ENCODE measurements around the gene CARD8.

CARD8 gene

GRCh38 chr19:48254529-48254970 lies 1.2 kb downstream of the CARD8 start:
- Histone ChIP-seq H3K27me3 (ENCODE audit: insufficient read depth, low read length) (no peaks in the 10 kb centered on the region), H2BK12ac (ENCODE audit: low read length) (no peak overlapping the region), H4K91ac (ENCODE audit: low read depth, low read length) (no peak overlapping the region), H2BK120ac (ENCODE audit: insufficient read depth, low read length, poor library complexity) (no peak overlapping the region), H3K79me2 (ENCODE audit: control insufficient read depth, insufficient read depth, low read length, poor library complexity) (peaks cover 2% of the 10 kb centered on the region), H3K9ac (ENCODE audit: low read length) (no peak overlapping the region), H3K79me1 (ENCODE audit: low read length) (peaks cover 4% of the 10 kb centered on the region), H3K4me2 (ENCODE audit: low read length) (no peak overlapping the region), H2AFZ (ENCODE audit: insufficient read depth, low read length, poor library complexity) (no peak overlapping the region), H4K12ac (ENCODE audit: low read depth, low read length) (no peak overlapping the region), H2AK5ac (ENCODE audit: low read length) (no peak overlapping the region), H2BK5ac (ENCODE audit: low read depth, low read length, poor library complexity) (no peak overlapping the region), H3K27ac (ENCODE audit: low read depth, low read length) (no peak overlapping the region), H3K9me3 (ENCODE audit: insufficient read depth, low read depth, low read length) (no peaks in the 10 kb centered on the region), H4K8ac (ENCODE audit: low read depth, low read length) (no peak overlapping the region), H3K4me3 (ENCODE audit: low read depth, low read length) (no peak overlapping the region), H3K36me3 (ENCODE audit: control insufficient read depth in 1 of 2, insufficient read depth in 2 of 2, low read length in 2 of 2) (peaks cover 0 to 1% of the 10 kb centered on the region in 2 experiments), H3K4me1 (ENCODE audit: control insufficient read depth in 1 of 2, insufficient read depth in 2 of 2, low read length in 2 of 2) (peaks cover 3 to 9% of the 10 kb centered on the region in 2 experiments), H3K23ac (ENCODE audit: low read length) (no peak overlapping the region), H3K4ac (ENCODE audit: low read depth, low read length) (no peak overlapping the region), H3K18ac (ENCODE audit: low read length) (no peak overlapping the region), H3K14ac (ENCODE audit: low read length) (no peak overlapping the region)
- DNase-seq: no peak
- no CpG with 5 or more reads among the region's 4 CpGs for WGBS (ENCODE audit: extremely low coverage, insufficient coverage, insufficient read length)

- Histone ChIP-seq H3K36me3 (ENCODE audit: control insufficient read depth in 1 of 2, insufficient read depth in 2 of 2, low read length in 2 of 2) (peaks cover 2 to 4% of the 10 kb centered on the region in 2 experiments), H3K79me2 (ENCODE audit: control insufficient read depth, insufficient read depth, low read length, poor library complexity) (peaks cover 2% of the 10 kb centered on the region), H2AK5ac (ENCODE audit: low read length) (no peak overlapping the region), H3K23ac (ENCODE audit: low read length) (no peak overlapping the region), H4K12ac (ENCODE audit: low read depth, low read length) (no peak overlapping the region), H2BK5ac (ENCODE audit: low read depth, low read length, poor library complexity) (no peak overlapping the region), H3K4me3 (ENCODE audit: low read depth, low read length) (no peak overlapping the region), H3K9ac (ENCODE audit: low read length) (no peak overlapping the region), H3K18ac (ENCODE audit: low read length) (no peak overlapping the region), H3K79me1 (ENCODE audit: low read length) (peaks cover 4% of the 10 kb centered on the region), H4K8ac (ENCODE audit: low read depth, low read length) (no peak overlapping the region), H2BK12ac (ENCODE audit: low read length) (no peak overlapping the region), H4K91ac (ENCODE audit: low read depth, low read length) (no peak overlapping the region), H3K14ac (ENCODE audit: low read length) (no peak overlapping the region), H2AFZ (ENCODE audit: insufficient read depth, low read length, poor library complexity) (no peak overlapping the region), H3K27ac (ENCODE audit: low read depth, low read length) (no peak overlapping the region), H3K4ac (ENCODE audit: low read depth, low read length) (no peak overlapping the region), H3K4me1 (ENCODE audit: control insufficient read depth in 1 of 2, insufficient read depth in 2 of 2, low read length in 2 of 2) (peaks cover 4 to 11% of the 10 kb centered on the region in 2 experiments), H3K4me2 (ENCODE audit: low read length) (no peak overlapping the region), H2BK120ac (ENCODE audit: insufficient read depth, low read length, poor library complexity) (no peak overlapping the region), H3K9me3 (ENCODE audit: insufficient read depth, low read depth, low read length) (no peaks in the 10 kb centered on the region), H3K27me3 (ENCODE audit: insufficient read depth, low read length) (no peaks in the 10 kb centered on the region)
- no peak for DNase-seq
Observed at GRCh38 chr19:48253999-48254398, 1.7 kb downstream of the CARD8 start.

GRCh38 chr19:48252609-48253008 lies 3.1 kb downstream of the CARD8 start:
- Histone ChIP-seq H3K4me3 (ENCODE audit: low read depth, low read length) (no peak overlapping the region), H3K79me1 (ENCODE audit: low read length) (peaks cover 4% of the 10 kb centered on the region), H4K8ac (ENCODE audit: low read depth, low read length) (no peak overlapping the region), H3K23ac (ENCODE audit: low read length) (no peak overlapping the region), H2BK120ac (ENCODE audit: insufficient read depth, low read length, poor library complexity) (no peak overlapping the region), H2BK12ac (ENCODE audit: low read length) (no peak overlapping the region), H3K36me3 (ENCODE audit: control insufficient read depth in 1 of 2, insufficient read depth in 2 of 2, low read length in 2 of 2) (peaks cover 5 to 7% of the 10 kb centered on the region in 2 experiments), H2BK5ac (ENCODE audit: low read depth, low read length, poor library complexity) (no peak overlapping the region), H2AK5ac (ENCODE audit: low read length) (no peak overlapping the region), H3K4ac (ENCODE audit: low read depth, low read length) (no peak overlapping the region), H3K18ac (ENCODE audit: low read length) (no peak overlapping the region), H4K12ac (ENCODE audit: low read depth, low read length) (no peak overlapping the region), H3K27me3 (ENCODE audit: insufficient read depth, low read length) (no peaks in the 10 kb centered on the region), H3K79me2 (ENCODE audit: control insufficient read depth, insufficient read depth, low read length, poor library complexity) (peaks cover 2% of the 10 kb centered on the region), H4K91ac (ENCODE audit: low read depth, low read length) (no peak overlapping the region), H3K9me3 (ENCODE audit: insufficient read depth, low read depth, low read length) (no peaks in the 10 kb centered on the region), H3K14ac (ENCODE audit: low read length) (no peak overlapping the region), H3K4me1 (ENCODE audit: control insufficient read depth in 1 of 2, insufficient read depth in 2 of 2, low read length in 2 of 2) (peaks cover 4 to 11% of the 10 kb centered on the region in 2 experiments), H3K27ac (ENCODE audit: low read depth, low read length) (no peak overlapping the region), H2AFZ (ENCODE audit: insufficient read depth, low read length, poor library complexity) (no peak overlapping the region), H3K4me2 (ENCODE audit: low read length) (no peak overlapping the region), H3K9ac (ENCODE audit: low read length) (no peak overlapping the region)
- WGBS (ENCODE audit: extremely low coverage, insufficient coverage, insufficient read length): no CpG with 5 or more reads among the region's 4 CpGs
- DNase-seq: no peak

- no peaks in the 10 kb centered on the region for H3K9me3 ChIP-seq (ENCODE audit: insufficient read depth, low read depth, low read length)
- H3K79me1 ChIP-seq (ENCODE audit: low read length): peaks cover 1% of the 10 kb centered on the region
- WGBS (ENCODE audit: extremely low coverage, insufficient coverage, insufficient read length): no CpG with 5 or more reads among the region's 2 CpGs
- no peak overlapping the region for H2AK5ac ChIP-seq (ENCODE audit: low read length)
- peaks cover 5 to 10% of the 10 kb centered on the region in 2 experiments for H3K36me3 ChIP-seq (ENCODE audit: control insufficient read depth in 1 of 2, insufficient read depth in 2 of 2, low read length in 2 of 2)
- DNase-seq: peak; percentile 30 to 46
- H3K23ac ChIP-seq (ENCODE audit: low read length): no peak overlapping the region
- no peak overlapping the region for H4K12ac ChIP-seq (ENCODE audit: low read depth, low read length)
- H4K8ac ChIP-seq (ENCODE audit: low read depth, low read length): peak overlapping the region; percentile 33
- H3K4me2 ChIP-seq (ENCODE audit: low read length): no peak overlapping the region
- no peak overlapping the region for H2BK5ac ChIP-seq (ENCODE audit: low read depth, low read length, poor library complexity)
- H2AFZ ChIP-seq (ENCODE audit: insufficient read depth, low read length, poor library complexity): no peak overlapping the region
- peak overlapping the region; percentile 28 for H2BK120ac ChIP-seq (ENCODE audit: insufficient read depth, low read length, poor library complexity)
- no peak overlapping the region for H4K91ac ChIP-seq (ENCODE audit: low read depth, low read length)
- H3K9ac ChIP-seq (ENCODE audit: low read length): no peak overlapping the region
- H2BK12ac ChIP-seq (ENCODE audit: low read length): peak overlapping the region; percentile 89
- no peak overlapping the region for H3K27ac ChIP-seq (ENCODE audit: low read depth, low read length)
- H3K4me3 ChIP-seq (ENCODE audit: low read depth, low read length): no peak overlapping the region
- no peak overlapping the region for H3K14ac ChIP-seq (ENCODE audit: low read length)
- H3K27me3 ChIP-seq (ENCODE audit: insufficient read depth, low read length): no peaks in the 10 kb centered on the region
- H3K4me1 ChIP-seq (ENCODE audit: control insufficient read depth in 1 of 2, insufficient read depth in 2 of 2, low read length in 2 of 2): peaks cover 4 to 11% of the 10 kb centered on the region in 2 experiments
- H3K79me2 ChIP-seq (ENCODE audit: control insufficient read depth, insufficient read depth, low read length, poor library complexity): peaks cover under 1% of the 10 kb centered on the region
- H3K18ac ChIP-seq (ENCODE audit: low read length): no peak overlapping the region
- H3K4ac ChIP-seq (ENCODE audit: low read depth, low read length): no peak overlapping the region
Observed at GRCh38 chr19:48250290-48251025, 5.3 kb downstream of the CARD8 start.
